RWPE2 (cell line): ENCODE data around the gene KRT80.

Experiments
- ATAC-seq: fragments of 200-7000 bp; cut with Tn5 transposase; 3 replicates; pipeline ENCODE4 v1.9.1; 2021; ENCODE audit warnings: low read depth
- DNase-seq: peaks from one replicate; pipeline ENCODE4 v3.0.0-alpha.2; 2020; ENCODE audit warnings: low spot score
- H3K27ac ChIP-seq: fragments of 450-650 bp; 2 replicates; pipeline ENCODE4 v1.5.1; 2017; ENCODE audit warnings: mild to moderate bottlenecking; ENCODE audit not compliant: poor library complexity, severe bottlenecking
- H3K27me3 ChIP-seq: fragments of 250-450 bp; sonication (Bioruptor Pico); 2 replicates; pipeline ENCODE4 v1.5.1; 2021; ENCODE audit warnings: mild to moderate bottlenecking, moderate library complexity; ENCODE audit not compliant: insufficient read depth, poor library complexity, severe bottlenecking
- H3K36me3 ChIP-seq: fragments of 250-450 bp; sonication (Bioruptor Pico); 2 replicates; pipeline ENCODE4 v1.5.1; 2020; ENCODE audit warnings: low read depth, mild to moderate bottlenecking, moderate library complexity
- H3K4me1 ChIP-seq: fragments of 250-450 bp; sonication (Bioruptor Pico); 2 replicates; pipeline ENCODE4 v1.5.1; 2021; ENCODE audit warnings: mild to moderate bottlenecking, moderate library complexity; ENCODE audit not compliant: insufficient read depth, poor library complexity, severe bottlenecking
- H3K4me3 ChIP-seq: fragments of 250-450 bp; sonication (Bioruptor Pico); 2 replicates; pipeline ENCODE4 v1.5.1; 2021; ENCODE audit warnings: mild to moderate bottlenecking, moderate library complexity; ENCODE audit not compliant: severe bottlenecking
- H3K9me3 ChIP-seq: fragments of 250-450 bp; sonication (Bioruptor Pico); 2 replicates; pipeline ENCODE4 v1.5.1; 2021; ENCODE audit warnings: mild to moderate bottlenecking, moderate library complexity; ENCODE audit not compliant: severe bottlenecking
- TF ChIP-seq, protein P1 (sequence below): fragments of 450-650 bp; IDR thresholded peaks from one replicate; pipeline ENCODE4 v1.5.1; 2017; ENCODE audit warnings: mild to moderate bottlenecking, moderate library complexity; ENCODE audit not compliant: poor library complexity, severe bottlenecking

Gene KRT80

DNA sequence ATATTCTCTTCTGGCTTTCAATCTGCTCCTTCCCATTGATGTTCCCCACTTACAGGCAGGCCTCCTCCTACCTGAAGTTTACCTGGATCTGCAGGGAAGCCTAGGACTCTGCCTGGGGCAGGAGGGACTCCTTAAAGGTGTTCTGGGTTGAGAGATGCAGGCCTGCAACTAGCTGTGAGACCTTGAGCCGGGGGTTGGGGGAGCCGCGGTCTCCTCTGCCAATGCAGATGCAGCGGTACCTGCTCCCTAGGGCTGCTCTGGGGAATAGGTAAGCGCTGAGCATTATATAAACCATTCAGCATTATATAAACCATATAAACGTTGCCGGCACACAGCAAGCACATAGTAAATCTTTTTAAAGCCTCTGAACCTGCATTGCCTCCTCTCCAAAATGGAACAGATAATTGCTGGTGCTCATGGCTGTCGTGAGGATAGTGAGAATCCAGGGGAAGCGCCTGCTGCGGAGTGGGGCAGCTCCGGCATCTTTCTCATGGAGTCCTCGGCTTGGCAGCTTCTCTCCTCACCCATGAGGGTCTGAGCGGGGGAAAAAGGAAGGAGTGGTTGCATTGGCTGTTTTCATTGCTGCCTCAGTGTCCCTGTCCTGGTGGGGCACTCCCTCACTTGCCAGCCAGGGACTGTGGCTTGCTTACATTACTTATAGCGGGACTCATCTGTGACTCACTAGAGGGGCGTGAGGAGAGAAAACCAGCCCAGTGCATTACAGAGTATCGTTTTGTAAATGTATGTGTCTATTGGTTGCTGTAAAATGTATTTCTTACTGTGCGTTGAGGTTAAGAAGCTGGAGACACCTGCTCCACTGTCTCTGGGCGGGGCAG lies 12.5 kb upstream of the KRT80 start:
- Histone ChIP-seq H3K4me1 (peaks cover 39% of the 10 kb centered on the region), H3K36me3 (no peaks in the 10 kb centered on the region), H3K4me3 (no peak overlapping the region), H3K9me3 (no peaks in the 10 kb centered on the region), H3K27ac (peak overlapping the region; percentile 24), H3K27me3 (no peaks in the 10 kb centered on the region)
- DNase-seq (peak; percentile 45), ATAC-seq (peak; percentile 64)
- TF ChIP-seq, protein P1, sequence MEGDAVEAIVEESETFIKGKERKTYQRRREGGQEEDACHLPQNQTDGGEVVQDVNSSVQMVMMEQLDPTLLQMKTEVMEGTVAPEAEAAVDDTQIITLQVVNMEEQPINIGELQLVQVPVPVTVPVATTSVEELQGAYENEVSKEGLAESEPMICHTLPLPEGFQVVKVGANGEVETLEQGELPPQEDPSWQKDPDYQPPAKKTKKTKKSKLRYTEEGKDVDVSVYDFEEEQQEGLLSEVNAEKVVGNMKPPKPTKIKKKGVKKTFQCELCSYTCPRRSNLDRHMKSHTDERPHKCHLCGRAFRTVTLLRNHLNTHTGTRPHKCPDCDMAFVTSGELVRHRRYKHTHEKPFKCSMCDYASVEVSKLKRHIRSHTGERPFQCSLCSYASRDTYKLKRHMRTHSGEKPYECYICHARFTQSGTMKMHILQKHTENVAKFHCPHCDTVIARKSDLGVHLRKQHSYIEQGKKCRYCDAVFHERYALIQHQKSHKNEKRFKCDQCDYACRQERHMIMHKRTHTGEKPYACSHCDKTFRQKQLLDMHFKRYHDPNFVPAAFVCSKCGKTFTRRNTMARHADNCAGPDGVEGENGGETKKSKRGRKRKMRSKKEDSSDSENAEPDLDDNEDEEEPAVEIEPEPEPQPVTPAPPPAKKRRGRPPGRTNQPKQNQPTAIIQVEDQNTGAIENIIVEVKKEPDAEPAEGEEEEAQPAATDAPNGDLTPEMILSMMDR: no peak

DNA sequence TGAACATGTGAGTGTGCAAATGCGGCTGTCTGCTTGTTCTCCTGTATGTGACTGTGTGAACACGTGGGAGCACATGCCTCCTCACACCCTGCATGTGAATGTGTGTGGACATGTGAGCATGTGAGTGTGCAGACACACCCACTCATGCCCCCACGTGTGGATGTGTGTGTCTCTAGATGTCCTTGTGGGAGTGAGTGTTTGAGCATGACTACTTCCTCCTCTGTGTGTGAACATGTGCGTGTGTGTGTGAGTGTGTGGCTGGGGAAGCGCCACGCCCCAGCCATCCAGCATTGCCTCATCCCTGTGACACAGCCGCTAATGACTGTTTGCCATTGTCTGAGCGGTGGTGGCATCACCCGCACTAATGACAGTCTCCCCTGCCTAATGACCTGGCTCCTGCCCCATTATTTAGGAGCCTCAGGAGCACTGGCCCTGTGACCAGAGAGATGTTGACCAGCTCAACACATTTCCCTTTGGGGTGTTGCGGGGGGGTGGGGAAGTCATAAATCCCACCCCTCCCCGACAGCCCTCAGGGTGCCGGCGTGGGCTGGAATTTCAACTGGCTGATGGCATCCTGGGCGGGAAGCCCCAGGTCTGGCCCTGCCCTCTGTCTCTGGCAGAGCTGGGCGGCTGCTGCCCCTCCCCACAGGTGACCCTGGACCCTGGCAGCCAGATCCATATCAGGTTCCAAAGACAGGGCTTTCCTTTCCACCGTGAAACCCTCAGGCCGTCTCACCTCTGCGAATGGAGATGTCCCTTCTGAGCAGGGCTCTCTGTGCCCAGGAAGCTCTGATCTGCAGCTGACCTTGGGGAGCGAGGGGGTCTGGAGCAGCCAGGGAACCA lies 11.5 kb upstream of the KRT80 start:
- TF ChIP-seq, protein P1: no peak
- H3K4me1 ChIP-seq: peaks cover 37% of the 10 kb centered on the region
- peak overlapping the region; percentile 24 for H3K27ac ChIP-seq
- peak; percentile 61 for DNase-seq
- H3K27me3 ChIP-seq: no peaks in the 10 kb centered on the region
- no peak for ATAC-seq
- no peaks in the 10 kb centered on the region for H3K36me3 ChIP-seq
- H3K9me3 ChIP-seq: no peaks in the 10 kb centered on the region
- H3K4me3 ChIP-seq: no peak overlapping the region

DNA sequence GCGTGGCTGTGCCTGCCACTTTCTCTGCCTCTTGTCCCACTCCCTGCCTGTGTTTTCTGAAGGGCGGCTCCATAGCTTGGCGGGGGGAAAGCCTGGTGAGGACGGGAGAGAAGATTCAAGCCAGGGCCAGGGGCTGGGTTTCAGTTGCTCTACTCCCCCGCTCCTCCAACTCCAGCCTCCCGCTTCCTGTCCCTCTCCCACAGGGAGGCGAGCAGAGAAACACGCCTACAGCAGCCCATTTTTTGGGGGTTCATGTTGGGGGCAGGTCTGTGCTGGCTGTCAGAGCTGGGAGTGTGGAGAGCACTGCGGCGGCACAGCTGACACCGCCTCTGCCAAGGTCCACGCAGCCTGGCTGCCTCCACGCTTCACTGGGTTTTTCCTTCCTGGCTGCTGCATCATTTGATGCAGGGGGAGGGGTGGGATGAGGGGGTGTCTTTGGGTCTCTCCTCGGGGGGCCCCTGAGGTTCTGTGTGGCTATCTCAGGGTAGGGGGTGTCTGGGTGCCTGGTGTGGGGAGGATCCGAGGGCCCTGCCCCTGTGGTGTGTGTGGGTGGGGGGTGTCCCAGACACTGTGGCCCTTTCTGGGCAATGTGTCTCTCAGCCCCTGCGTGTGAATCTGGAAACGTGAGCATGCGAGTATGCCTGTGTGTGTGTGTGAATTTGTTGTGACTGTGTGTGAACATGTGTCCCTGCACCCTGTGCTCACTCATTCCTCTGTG lies 10.7 kb upstream of the KRT80 start:
- peaks cover 37% of the 10 kb centered on the region for H3K4me1 ChIP-seq
- H3K27ac ChIP-seq: peak overlapping the region; percentile 24
- no peak for ATAC-seq
- H3K4me3 ChIP-seq: no peak overlapping the region
- no peaks in the 10 kb centered on the region for H3K27me3 ChIP-seq
- H3K9me3 ChIP-seq: no peaks in the 10 kb centered on the region
- DNase-seq: peak; percentile 47
- TF ChIP-seq, protein P1: no peak
- no peaks in the 10 kb centered on the region for H3K36me3 ChIP-seq

DNA sequence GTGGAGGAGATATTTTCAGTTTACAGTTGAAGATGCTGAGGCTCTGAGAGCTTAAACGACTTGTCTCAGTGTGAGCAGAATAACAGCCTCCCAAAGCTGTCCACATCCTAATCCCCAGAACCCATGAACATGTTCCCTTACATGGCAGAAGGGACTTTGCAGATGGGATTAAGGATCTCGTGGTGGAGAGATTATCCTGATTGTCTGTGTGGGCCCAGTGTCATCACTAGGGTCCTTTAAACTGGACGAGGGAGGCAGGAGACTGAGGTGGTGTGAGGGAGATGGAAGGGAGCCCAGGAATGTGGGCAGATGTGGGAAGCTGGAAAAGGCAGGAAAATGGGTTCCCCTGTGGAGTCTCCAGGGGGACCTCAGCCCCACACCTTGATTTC lies 9.6 kb upstream of the KRT80 start:
- no peak overlapping the region for H3K4me3 ChIP-seq
- no peaks in the 10 kb centered on the region for H3K9me3 ChIP-seq
- H3K36me3 ChIP-seq: no peaks in the 10 kb centered on the region
- peaks cover 36% of the 10 kb centered on the region for H3K4me1 ChIP-seq
- H3K27ac ChIP-seq: no peak overlapping the region
- ATAC-seq: no peak
- no peaks in the 10 kb centered on the region for H3K27me3 ChIP-seq
- TF ChIP-seq, protein P1: no peak
- no peak for DNase-seq
